HL-60 (cell line): ENCODE results near the gene CHI3L1.

Source experiments
- GABPA ChIP-seq: IDR thresholded peaks from 2 replicates; pipeline ENCODE4 v1.6.1; 2012; ENCODE audit warnings: low read depth
- POLR2AphosphoS5 ChIP-seq: IDR thresholded peaks from 2 replicates; pipeline ENCODE4 v1.6.1; 2012; ENCODE audit warnings: low read depth
- SPI1 ChIP-seq: IDR thresholded peaks from 2 replicates; pipeline ENCODE4 v1.6.1; 2012; ENCODE audit warnings: low read depth, mild to moderate bottlenecking, borderline replicate concordance
- TF ChIP-seq, protein P1 (sequence below): IDR thresholded peaks from one replicate; pipeline ENCODE4 v1.5.1; 2011; ENCODE audit warnings: low read length, control low read depth, inconsistent platforms; ENCODE audit not compliant: insufficient read depth
- TF ChIP-seq, protein P2 (sequence below): IDR thresholded peaks from 2 replicates; pipeline ENCODE4 v1.6.1; 2012; ENCODE audit warnings: low read depth; ENCODE audit not compliant: insufficient replicate concordance

DNA sequence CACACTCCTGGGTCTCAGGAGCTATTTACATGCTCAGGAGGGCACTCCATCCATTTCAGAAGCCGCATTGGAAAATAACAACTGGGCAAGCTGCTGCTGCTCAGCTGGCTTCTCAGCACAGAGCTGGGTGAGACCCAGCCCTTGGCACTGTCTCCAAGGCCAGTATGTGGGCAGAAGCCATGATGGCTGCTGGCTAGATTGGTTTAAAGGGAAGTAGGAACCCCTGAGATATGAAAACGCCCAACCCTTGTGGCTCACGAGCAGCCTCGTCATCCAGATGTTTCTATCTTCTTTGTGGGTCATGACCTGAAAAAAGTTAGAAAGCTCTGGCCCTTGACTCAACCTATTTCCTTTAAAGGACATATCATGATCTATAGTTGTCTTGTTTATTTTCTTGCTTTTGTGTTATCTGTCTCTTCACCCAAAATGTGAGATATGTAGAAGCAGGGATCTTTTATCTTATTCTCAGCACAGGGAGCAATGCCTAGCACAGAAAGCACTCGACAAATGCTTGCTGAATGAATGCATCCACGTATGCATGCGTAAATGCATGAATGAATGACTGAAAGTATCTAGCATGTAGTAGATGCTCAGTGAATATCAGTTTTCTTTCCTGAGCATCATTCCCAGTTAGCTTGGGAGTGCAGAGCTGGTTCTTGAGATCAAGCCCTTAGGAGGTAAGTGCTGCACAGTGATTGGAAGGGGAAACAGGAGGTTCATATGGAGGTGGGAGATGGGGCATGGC, 22.4 kb downstream of the CHI3L1 start:
- TF ChIP-seq POLR2AphosphoS5 (no peak), SPI1 (no peak), GABPA (no peak)
- TF ChIP-seq, protein P1, sequence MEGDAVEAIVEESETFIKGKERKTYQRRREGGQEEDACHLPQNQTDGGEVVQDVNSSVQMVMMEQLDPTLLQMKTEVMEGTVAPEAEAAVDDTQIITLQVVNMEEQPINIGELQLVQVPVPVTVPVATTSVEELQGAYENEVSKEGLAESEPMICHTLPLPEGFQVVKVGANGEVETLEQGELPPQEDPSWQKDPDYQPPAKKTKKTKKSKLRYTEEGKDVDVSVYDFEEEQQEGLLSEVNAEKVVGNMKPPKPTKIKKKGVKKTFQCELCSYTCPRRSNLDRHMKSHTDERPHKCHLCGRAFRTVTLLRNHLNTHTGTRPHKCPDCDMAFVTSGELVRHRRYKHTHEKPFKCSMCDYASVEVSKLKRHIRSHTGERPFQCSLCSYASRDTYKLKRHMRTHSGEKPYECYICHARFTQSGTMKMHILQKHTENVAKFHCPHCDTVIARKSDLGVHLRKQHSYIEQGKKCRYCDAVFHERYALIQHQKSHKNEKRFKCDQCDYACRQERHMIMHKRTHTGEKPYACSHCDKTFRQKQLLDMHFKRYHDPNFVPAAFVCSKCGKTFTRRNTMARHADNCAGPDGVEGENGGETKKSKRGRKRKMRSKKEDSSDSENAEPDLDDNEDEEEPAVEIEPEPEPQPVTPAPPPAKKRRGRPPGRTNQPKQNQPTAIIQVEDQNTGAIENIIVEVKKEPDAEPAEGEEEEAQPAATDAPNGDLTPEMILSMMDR = no peak
- TF ChIP-seq, protein P2, sequence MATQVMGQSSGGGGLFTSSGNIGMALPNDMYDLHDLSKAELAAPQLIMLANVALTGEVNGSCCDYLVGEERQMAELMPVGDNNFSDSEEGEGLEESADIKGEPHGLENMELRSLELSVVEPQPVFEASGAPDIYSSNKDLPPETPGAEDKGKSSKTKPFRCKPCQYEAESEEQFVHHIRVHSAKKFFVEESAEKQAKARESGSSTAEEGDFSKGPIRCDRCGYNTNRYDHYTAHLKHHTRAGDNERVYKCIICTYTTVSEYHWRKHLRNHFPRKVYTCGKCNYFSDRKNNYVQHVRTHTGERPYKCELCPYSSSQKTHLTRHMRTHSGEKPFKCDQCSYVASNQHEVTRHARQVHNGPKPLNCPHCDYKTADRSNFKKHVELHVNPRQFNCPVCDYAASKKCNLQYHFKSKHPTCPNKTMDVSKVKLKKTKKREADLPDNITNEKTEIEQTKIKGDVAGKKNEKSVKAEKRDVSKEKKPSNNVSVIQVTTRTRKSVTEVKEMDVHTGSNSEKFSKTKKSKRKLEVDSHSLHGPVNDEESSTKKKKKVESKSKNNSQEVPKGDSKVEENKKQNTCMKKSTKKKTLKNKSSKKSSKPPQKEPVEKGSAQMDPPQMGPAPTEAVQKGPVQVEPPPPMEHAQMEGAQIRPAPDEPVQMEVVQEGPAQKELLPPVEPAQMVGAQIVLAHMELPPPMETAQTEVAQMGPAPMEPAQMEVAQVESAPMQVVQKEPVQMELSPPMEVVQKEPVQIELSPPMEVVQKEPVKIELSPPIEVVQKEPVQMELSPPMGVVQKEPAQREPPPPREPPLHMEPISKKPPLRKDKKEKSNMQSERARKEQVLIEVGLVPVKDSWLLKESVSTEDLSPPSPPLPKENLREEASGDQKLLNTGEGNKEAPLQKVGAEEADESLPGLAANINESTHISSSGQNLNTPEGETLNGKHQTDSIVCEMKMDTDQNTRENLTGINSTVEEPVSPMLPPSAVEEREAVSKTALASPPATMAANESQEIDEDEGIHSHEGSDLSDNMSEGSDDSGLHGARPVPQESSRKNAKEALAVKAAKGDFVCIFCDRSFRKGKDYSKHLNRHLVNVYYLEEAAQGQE = no peak
